ENCODE measurements around the gene ADH5.
"Not testable (repeated sequence)": the region's sequence is repeated elsewhere in the genome, so short reads cannot be mapped to it uniquely, and the experiment has no call there.

The ADH5 gene

DNA sequence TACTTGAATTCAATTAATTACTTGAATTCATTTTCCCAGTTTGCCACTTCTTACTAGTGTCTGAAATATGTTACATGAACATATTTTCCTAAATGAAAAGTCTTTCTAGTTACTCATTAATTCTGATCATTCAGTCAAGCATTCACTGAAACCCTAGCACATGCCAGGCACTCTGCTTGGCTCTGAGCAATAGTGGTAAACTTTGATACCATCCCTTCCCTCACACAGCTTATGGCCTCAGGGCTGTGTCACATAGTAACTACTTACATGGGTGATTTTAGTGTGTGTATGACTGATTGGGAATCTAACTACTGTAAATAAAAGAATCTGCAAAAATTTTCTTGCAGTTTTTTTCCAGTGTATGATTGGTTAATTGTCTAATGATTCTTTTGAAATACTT is 60.4 kb downstream of the ADH5 start:
- no peak for DNase-seq

DNA sequence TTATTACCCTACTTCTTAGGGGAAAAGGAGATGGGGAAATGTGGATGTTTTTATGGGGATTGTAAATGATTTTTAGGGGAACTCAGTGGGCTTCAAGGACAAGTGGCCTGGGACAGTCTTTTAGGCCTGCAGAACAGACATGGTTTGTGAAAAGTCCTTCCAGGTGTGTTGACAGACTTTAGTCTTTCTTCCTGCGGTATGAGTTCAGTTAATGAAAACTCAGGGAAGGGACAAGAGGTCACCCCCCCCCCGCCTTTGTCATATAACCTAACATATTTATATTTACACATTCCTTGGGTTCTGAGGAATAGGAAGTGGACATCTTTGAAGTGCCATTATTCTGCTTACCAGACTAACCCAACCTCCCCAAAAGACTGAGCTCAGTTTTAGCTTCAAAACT is 61.3 kb downstream of the ADH5 start:
- DNase-seq = no peak

GRCh38 chr4:99025506-99025905 is 63.1 kb downstream of the ADH5 start:
- no peak for DNase-seq

DNA sequence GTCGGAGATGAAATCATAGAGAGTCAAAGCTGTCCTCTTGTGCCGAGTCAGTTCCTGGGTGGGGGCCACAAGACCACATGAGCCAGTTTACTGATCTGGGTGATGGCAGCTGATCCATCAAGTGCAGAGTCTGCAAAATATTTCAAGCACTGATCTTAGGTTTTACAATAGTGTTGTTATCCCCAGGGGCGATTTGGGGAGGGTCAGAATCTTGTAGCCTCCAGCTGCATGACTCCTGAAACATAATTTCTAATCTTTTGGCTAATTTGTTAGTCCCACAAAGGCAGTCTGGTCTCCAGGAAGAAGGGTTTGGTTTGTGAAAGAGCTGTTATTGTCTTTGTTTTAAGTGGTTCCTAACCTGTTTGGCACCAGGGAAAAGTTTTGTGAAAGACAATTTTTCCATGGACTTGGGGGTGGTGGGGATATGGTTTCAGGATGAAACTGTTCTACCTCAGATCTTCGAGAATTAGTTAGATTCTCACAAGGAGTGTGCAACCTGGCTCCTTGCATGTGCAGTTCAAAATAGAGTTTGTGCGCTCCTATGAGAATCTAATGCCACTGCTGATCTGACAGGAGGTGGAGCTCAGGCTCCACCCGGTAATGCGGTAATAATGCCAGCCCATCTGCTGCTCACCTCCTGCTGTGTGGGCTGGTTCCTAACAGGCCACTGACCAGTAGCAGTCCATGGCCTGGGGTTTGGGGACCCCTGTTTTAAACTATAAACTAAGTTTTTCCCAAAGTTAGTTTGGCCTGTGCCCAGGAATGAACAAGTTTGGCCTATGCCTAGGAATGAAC is 63.9 kb downstream of the ADH5 start:
- no peak for DNase-seq

DNA sequence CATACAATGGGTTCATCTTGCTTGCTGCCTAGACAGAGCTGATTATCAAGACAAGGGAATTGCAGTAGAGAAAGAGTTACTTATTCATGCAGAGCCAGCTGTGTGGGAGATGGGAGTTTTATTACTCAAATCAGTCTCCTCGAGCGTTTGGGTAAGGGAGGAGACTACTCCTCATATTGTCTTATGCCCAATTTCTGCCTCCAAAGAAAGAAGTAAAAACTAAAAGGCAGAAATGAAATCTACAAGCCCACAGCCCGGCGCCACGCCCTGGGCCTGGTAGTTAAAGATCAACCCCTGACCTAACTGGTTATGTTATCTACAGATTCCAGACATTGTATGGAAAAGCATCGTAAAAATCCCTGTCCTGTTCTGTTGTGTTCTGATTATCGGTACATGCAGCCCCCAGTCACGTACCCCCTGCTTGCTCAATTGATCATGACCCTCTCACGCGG is 64.8 kb downstream of the ADH5 start:
- not testable (repeated sequence) for DNase-seq

GRCh38 chr4:99022566-99022965 is 66.0 kb downstream of the ADH5 start:
- no peak for DNase-seq

- DNase-seq = no peak
Measured at GRCh38 chr4:99021386-99021785, 67.2 kb downstream of the ADH5 start.
